ENCODE results near the gene TSHZ2.

DNA sequence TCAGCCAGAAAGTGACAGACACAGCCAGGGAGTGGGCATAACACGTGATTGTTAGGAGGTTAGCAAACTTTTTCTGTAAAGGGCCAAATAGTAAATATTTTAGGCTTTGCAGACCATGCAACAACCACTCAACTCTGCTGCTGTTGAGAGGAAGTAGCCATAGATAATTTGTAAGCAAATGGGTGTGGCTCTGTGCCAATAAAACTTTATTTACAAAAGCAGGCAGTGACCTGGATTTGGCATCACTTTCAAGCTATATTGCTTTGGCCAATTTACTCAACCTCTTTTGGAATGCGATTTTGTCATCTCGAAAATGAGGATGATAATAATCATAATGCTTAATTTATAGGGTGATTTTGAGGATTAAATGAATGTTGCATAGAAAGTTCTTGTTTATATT lies 152.6 kb downstream of the TSHZ2 start:
- TF ChIP-seq, protein P1, sequence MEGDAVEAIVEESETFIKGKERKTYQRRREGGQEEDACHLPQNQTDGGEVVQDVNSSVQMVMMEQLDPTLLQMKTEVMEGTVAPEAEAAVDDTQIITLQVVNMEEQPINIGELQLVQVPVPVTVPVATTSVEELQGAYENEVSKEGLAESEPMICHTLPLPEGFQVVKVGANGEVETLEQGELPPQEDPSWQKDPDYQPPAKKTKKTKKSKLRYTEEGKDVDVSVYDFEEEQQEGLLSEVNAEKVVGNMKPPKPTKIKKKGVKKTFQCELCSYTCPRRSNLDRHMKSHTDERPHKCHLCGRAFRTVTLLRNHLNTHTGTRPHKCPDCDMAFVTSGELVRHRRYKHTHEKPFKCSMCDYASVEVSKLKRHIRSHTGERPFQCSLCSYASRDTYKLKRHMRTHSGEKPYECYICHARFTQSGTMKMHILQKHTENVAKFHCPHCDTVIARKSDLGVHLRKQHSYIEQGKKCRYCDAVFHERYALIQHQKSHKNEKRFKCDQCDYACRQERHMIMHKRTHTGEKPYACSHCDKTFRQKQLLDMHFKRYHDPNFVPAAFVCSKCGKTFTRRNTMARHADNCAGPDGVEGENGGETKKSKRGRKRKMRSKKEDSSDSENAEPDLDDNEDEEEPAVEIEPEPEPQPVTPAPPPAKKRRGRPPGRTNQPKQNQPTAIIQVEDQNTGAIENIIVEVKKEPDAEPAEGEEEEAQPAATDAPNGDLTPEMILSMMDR (IDR thresholded peaks at IDR 0.05) = no peak
- no peak for TF ChIP-seq EZH2 (IDR thresholded peaks at IDR 0.05; ENCODE audit: borderline replicate concordance, insufficient read depth, low read depth, low read length, poor library complexity, severe bottlenecking)
